H1 (cell line): Measurements from ENCODE around the gene PCDHGA8. TPM values are rescaled to one million over a fixed set of nuclear protein-coding genes. Genes with fewer than 3 reads are reported as not detected.
"Not testable (repeated sequence)": the region's sequence is repeated elsewhere in the genome, so short reads cannot be mapped to it uniquely, and the experiment has no call there.

ENCODE experiments used
- CTCF ChIA-PET: fragments of 300-600 bp; sonication (Branson Sonifier 250); formaldehyde crosslinking; loops from one replicate; lab custom pipeline; 2021; ENCODE audit not compliant: partially characterized antibody; lab: Charles Lee
- POLR2A ChIA-PET: fragments of 300-600 bp; sonication (Branson Sonifier 250); formaldehyde crosslinking; loops from one replicate; lab custom pipeline; 2021; ENCODE audit warnings: inconsistent platforms; ENCODE audit not compliant: partially characterized antibody; lab: Charles Lee
- DNase-seq, 2 experiments: peaks; one replicate each; pipeline versions ENCODE4 v3.0.0 to v3.0.0-alpha.2; 2010 to 2022; ENCODE audit warnings: low spot score in 2 of 2, low read depth in 1 of 2, mixed read lengths in 1 of 2
- FAIRE-seq: peaks from 2 replicates; lab custom pipeline; 2011; peaks lifted over from hg19 to GRCh38; lab: Jason Lieb, UNC
- H2AFZ ChIP-seq: 2 replicates; pipeline ENCODE4 v1.8.1; 2012; ENCODE audit warnings: low read length, inconsistent platforms
- H2AK5ac ChIP-seq: 2 replicates; pipeline ENCODE4 v1.6.1; 2013; ENCODE audit warnings: low read depth, low read length
- H2BK120ac ChIP-seq: replicated peaks from 2 replicates; pipeline ENCODE3; 2013; ENCODE audit warnings: low read depth, low read length, inconsistent platforms
- H2BK12ac ChIP-seq: 2 replicates; pipeline ENCODE4 v1.6.1; 2013; ENCODE audit warnings: low read depth, low read length
- H2BK15ac ChIP-seq: 2 replicates; pipeline ENCODE4 v1.6.1; 2013; ENCODE audit warnings: low read length
- H2BK20ac ChIP-seq: 2 replicates; pipeline ENCODE4 v1.6.1; 2013; ENCODE audit warnings: low read length
- H2BK5ac ChIP-seq: 2 replicates; pipeline ENCODE4 v1.6.1; 2013; ENCODE audit warnings: low read depth, low read length
- H3K14ac ChIP-seq: 2 replicates; pipeline ENCODE4 v1.6.1; 2013; ENCODE audit warnings: inconsistent platforms; ENCODE audit not compliant: insufficient read length
- H3K18ac ChIP-seq: 2 replicates; pipeline ENCODE4 v1.6.1; 2013; ENCODE audit warnings: low read length; ENCODE audit errors: extremely low read depth
- H3K23ac ChIP-seq: 2 replicates; pipeline ENCODE4 v1.6.1; 2013; ENCODE audit warnings: inconsistent platforms; ENCODE audit not compliant: insufficient read length
- H3K23me2 ChIP-seq: 2 replicates; pipeline ENCODE4 v1.6.1; 2013; ENCODE audit warnings: low read depth, low read length
- H3K27ac ChIP-seq: 2 replicates; pipeline ENCODE4 v1.6.1; 2011; ENCODE audit warnings: low read depth, low read length, inconsistent platforms
- H3K27me3 ChIP-seq, 4 experiments: replicated peaks in 1 of 4; 1 replicate in 1 of 4; 2 replicates in 3 of 4; pipeline versions ENCODE4 v1.6.1 to v1.8.1; 2011 to 2013; ENCODE audit warnings: low read length in 3 of 4, mild to moderate bottlenecking in 3 of 4, inconsistent platforms in 2 of 4, mixed read lengths in 2 of 4, moderate library complexity in 1 of 4; ENCODE audit not compliant: control insufficient read depth in 3 of 4, insufficient read depth in 3 of 4; ENCODE audit errors: extremely low read depth in 1 of 4
- H3K36me3 ChIP-seq, 4 experiments: 2 replicates each; pipeline versions ENCODE4 v1.6.1 to v1.8.1; 2011 to 2013; ENCODE audit warnings: mild to moderate bottlenecking in 4 of 4, low read length in 3 of 4, moderate library complexity in 2 of 4, control low read depth in 1 of 4, inconsistent platforms in 1 of 4; ENCODE audit not compliant: insufficient read depth in 4 of 4, control insufficient read depth in 2 of 4
- H3K4ac ChIP-seq: replicated peaks from 2 replicates; pipeline ENCODE3; 2013; ENCODE audit warnings: low read length, low read depth, mixed read lengths, inconsistent platforms; ENCODE audit not compliant: insufficient read length
- H3K4me1 ChIP-seq, 4 experiments: replicated peaks in 1 of 4; 1 replicate in 1 of 4; 2 replicates in 3 of 4; pipeline versions ENCODE4 v1.6.1 to v1.8.1; 2011 to 2013; ENCODE audit warnings: low read length in 3 of 4, inconsistent platforms in 2 of 4, mixed read lengths in 1 of 4; ENCODE audit not compliant: insufficient read depth in 4 of 4, control insufficient read depth in 3 of 4
- H3K4me2 ChIP-seq, 2 experiments: 2 replicates each; pipeline versions ENCODE4 v1.6.1 to v1.8.1; 2011 to 2013; ENCODE audit warnings: low read depth in 2 of 2, low read length in 2 of 2, control low read depth in 1 of 2, inconsistent platforms in 1 of 2, mild to moderate bottlenecking in 1 of 2; ENCODE audit not compliant: insufficient read depth in 1 of 2
- H3K4me3 ChIP-seq, 4 experiments: fragments of 200-600, 300-600 bp in 1 of 4; sonication (generic), shearing (Covaris generic), sonication (Bioruptor Twin) in 1 of 4; 2 replicates each; pipeline versions ENCODE4 v1.5.1 to v1.8.1; 2011 to 2016; ENCODE audit warnings: low read length in 4 of 4, low read depth in 3 of 4, control low read depth in 2 of 4, inconsistent platforms in 2 of 4, mild to moderate bottlenecking in 2 of 4, mixed read lengths in 1 of 4, moderate library complexity in 1 of 4; ENCODE audit not compliant: insufficient read depth in 2 of 4; ENCODE audit errors: extremely low read depth in 1 of 4
- H3K56ac ChIP-seq: replicated peaks from 2 replicates; pipeline ENCODE3; 2013; ENCODE audit warnings: low read depth, mild to moderate bottlenecking, mixed read lengths, low read length, inconsistent platforms; ENCODE audit not compliant: insufficient read length
- H3K79me1 ChIP-seq: 2 replicates; pipeline ENCODE4 v1.6.1; 2013; ENCODE audit warnings: low read depth, low read length, control low read depth
- H3K79me2 ChIP-seq, 2 experiments: 2 replicates each; pipeline versions ENCODE4 v1.6.1 to v1.8.1; 2012 to 2013; ENCODE audit warnings: low read length in 2 of 2, mild to moderate bottlenecking in 2 of 2, inconsistent platforms in 1 of 2; ENCODE audit not compliant: insufficient read depth in 2 of 2, control insufficient read depth in 1 of 2
- H3K9ac ChIP-seq, 4 experiments: replicated peaks in 1 of 4; 1 replicate in 1 of 4; 2 replicates in 3 of 4; pipeline versions ENCODE4 v1.6.1 to v1.8.1; 2011 to 2013; ENCODE audit warnings: low read depth in 3 of 4, low read length in 3 of 4, control low read depth in 2 of 4, mild to moderate bottlenecking in 2 of 4, moderate library complexity in 2 of 4, inconsistent platforms in 1 of 4; ENCODE audit errors: extremely low read depth in 1 of 4
- H3K9me3 ChIP-seq, 2 experiments: 2 replicates each; pipeline versions ENCODE4 v1.6.1 to v1.8.1; 2012 to 2013; ENCODE audit warnings: mild to moderate bottlenecking in 2 of 2, moderate library complexity in 2 of 2, control low read depth in 1 of 2, inconsistent platforms in 1 of 2, low read depth in 1 of 2, low read length in 1 of 2, mixed read lengths in 1 of 2; ENCODE audit not compliant: insufficient read depth in 2 of 2
- H4K20me1 ChIP-seq, 2 experiments: replicated peaks in 1 of 2; 2 replicates each; pipeline versions ENCODE3 to v1.8.1; 2011 to 2013; ENCODE audit warnings: inconsistent platforms in 2 of 2, low read length in 2 of 2, mild to moderate bottlenecking in 1 of 2; ENCODE audit not compliant: insufficient read depth in 2 of 2, control insufficient read depth in 1 of 2
- H4K5ac ChIP-seq: 2 replicates; pipeline ENCODE4 v1.6.1; 2013; ENCODE audit warnings: low read length, low read depth, mixed read lengths, inconsistent platforms; ENCODE audit not compliant: insufficient read length
- H4K8ac ChIP-seq: 2 replicates; pipeline ENCODE4 v1.8.0; 2013; ENCODE audit warnings: mild to moderate bottlenecking, moderate library complexity, low read length, inconsistent platforms; ENCODE audit not compliant: insufficient read depth; ENCODE audit errors: extremely low read depth
- H4K91ac ChIP-seq: replicated peaks from 2 replicates; pipeline ENCODE3; 2013; ENCODE audit warnings: low read length, mixed read lengths, inconsistent platforms; ENCODE audit not compliant: insufficient read length
- WGBS, 2 experiments: shearing (Covaris generic) in 1 of 2; methylation state at CpG; one replicate each; pipeline versions ENCODE4 v1.1.6 to v1.1.7; 2013 to 2015; ENCODE audit warnings: low lambda C conversion rate in 2 of 2, mixed read lengths in 2 of 2, inconsistent platforms in 1 of 2, low coverage in 1 of 2, missing lambda C conversion rate in 1 of 2; ENCODE audit not compliant: insufficient replicate concordance in 2 of 2, insufficient coverage in 1 of 2, insufficient read length in 1 of 2; ENCODE audit errors: extremely low coverage in 1 of 2, missing lambda C conversion rate in 1 of 2; 5-methylcytosine and 5-hydroxymethylcytosine counted together
- polyA plus RNA-seq, 7 experiments: library from polyadenylated mRNA; depleted of rRNA in 3 of 7; stranded (reverse) in 5 of 7; unstranded in 2 of 7; fragments of >200 nt in 5 of 7; fragments of 200-250 nt in 2 of 7; gene quantifications; 1 replicate in 5 of 7; 2 replicates in 1 of 7; 4 replicates in 1 of 7; pipeline versions ENCODE4 v1.2.1 to v1.2.3, GENCODE V29; 2011 to 2013; ENCODE audit warnings: missing spikeins in 2 of 7, mixed read lengths in 2 of 7
- total RNA-seq: library from RNA; stranded (reverse); fragmentation: NEBNext Ultra II Directional; extraction: Animal tissue kit (Norgen Biotek cat#: 25700); gene quantifications from 2 replicates; pipeline ENCODE4 v1.2.1, GENCODE V29; 2021

PCDHGA8 gene
- total and polyA plus RNA-seq, 2 of the 8 experiments (the other 6 are each of a cell fraction or from before 2014, with no cell fraction given) = 0.79 to 1.4 TPM

DNA sequence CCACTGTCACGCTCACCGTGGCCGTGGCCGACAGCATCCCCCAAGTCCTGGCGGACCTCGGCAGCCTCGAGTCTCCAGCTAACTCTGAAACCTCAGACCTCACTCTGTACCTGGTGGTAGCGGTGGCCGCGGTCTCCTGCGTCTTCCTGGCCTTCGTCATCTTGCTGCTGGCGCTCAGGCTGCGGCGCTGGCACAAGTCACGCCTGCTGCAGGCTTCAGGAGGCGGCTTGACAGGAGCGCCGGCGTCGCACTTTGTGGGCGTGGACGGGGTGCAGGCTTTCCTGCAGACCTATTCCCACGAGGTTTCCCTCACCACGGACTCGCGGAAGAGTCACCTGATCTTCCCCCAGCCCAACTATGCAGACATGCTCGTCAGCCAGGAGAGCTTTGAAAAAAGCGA is 40.3 kb downstream of the PCDHGA8 start:
- WGBS, 2 experiments = 91% methylated on average over 19 of the region's 29 CpGs; no CpG with 5 or more reads in 1 of the 2 experiments
- H3K14ac ChIP-seq, H3K56ac ChIP-seq, H2BK12ac ChIP-seq, H3K79me2 ChIP-seq, H4K8ac ChIP-seq, H3K23ac ChIP-seq, H3K27me3 ChIP-seq, H3K79me1 ChIP-seq, H3K4me1 ChIP-seq, H2AFZ ChIP-seq, H4K20me1 ChIP-seq, H4K91ac ChIP-seq, H2BK15ac ChIP-seq, H2BK5ac ChIP-seq, H2BK20ac ChIP-seq, H3K23me2 ChIP-seq, H4K5ac ChIP-seq, POLR2A ChIA-PET, DNase-seq, H3K4ac ChIP-seq, H2AK5ac ChIP-seq, H3K4me2 ChIP-seq, FAIRE-seq, H3K9ac ChIP-seq, H2BK120ac ChIP-seq, H3K4me3 ChIP-seq, H3K27ac ChIP-seq, H3K18ac ChIP-seq: not testable (repeated sequence)
- Histone ChIP-seq H3K36me3 (peaks cover 0 to 10% (median 0%) of the 10 kb centered on the region in 4 experiments; a peak in 3 of 8 replicates), H3K9me3 (peaks cover 24 to 36% of the 10 kb centered on the region in 2 experiments)
- CTCF ChIA-PET = interaction anchor here (1.4 to 7.0 kb wide), 3 partner anchors 13 to 131 kb away, joined by 4 to 67 read pairs (median 16); partner anchors contain the start of genes PCDHGA10, PCDHGA11 and PCDHGB7
